Prostate gland (tissue), 2 donors: ENCODE results near the gene CYP46A1.

Experiments used
- CTCF ChIP-seq, 4 experiments: fragments of 200-600 bp in 2 of 4; fragments of 450-650 bp in 2 of 4; sonication (generic) in 2 of 4; IDR thresholded peaks; 1 replicate in 3 of 4; 2 replicates in 1 of 4; pipeline ENCODE4 v1.5.1; 2016 to 2019; ENCODE audit warnings: antibody characterized with exemption in 4 of 4, mild to moderate bottlenecking in 2 of 4, moderate library complexity in 2 of 4
- POLR2AphosphoS5 ChIP-seq: sonication (generic); formaldehyde crosslinking; IDR thresholded peaks from one replicate; pipeline ENCODE4 v1.6.1; 2017; ENCODE audit warnings: antibody characterized with exemption

GRCh38 chr14:99679111-99679510 is 5.0 kb upstream of the CYP46A1 start:
- TF ChIP-seq POLR2AphosphoS5 (no peak), CTCF (IDR thresholded peaks at IDR 0.05) (no peak)
